Measurements from ENCODE around the gene IL18BP. TPM values are rescaled to one million over a fixed set of nuclear protein-coding genes. Genes with fewer than 3 reads are reported as not detected.

The IL18BP gene
- total and polyA plus RNA-seq, 10 of the 15 experiments (the other 5 are each of a cell fraction or from before 2014, with no cell fraction given) = 2.6 to 18.1 (median 10.7) TPM

- TF ChIP-seq BCL3 (IDR thresholded peaks at IDR 0.05; ENCODE audit: borderline replicate concordance, insufficient read depth, low read depth, low read length, poor library complexity, severe bottlenecking) (no peak), CHD2 (IDR thresholded peaks at IDR 0.05; ENCODE audit: borderline replicate concordance, low read depth, low read length) (no peak), HSF1 (IDR thresholded peaks at IDR 0.05; ENCODE audit: low read depth, low read length) (no peak), ZNF217 (IDR thresholded peaks at IDR 0.05) (no peak), EGR1 (IDR thresholded peaks at IDR 0.05; ENCODE audit: borderline replicate concordance in 1 of 2, low read depth in 2 of 2, low read length in 2 of 2) (no peak), E4F1 (IDR thresholded peaks at IDR 0.05; ENCODE audit: borderline replicate concordance, partially characterized antibody) (no peak), CBFB (IDR thresholded peaks at IDR 0.05; ENCODE audit: low read depth) (no peak)
Observed at GRCh38 chr11:71951741-71952310, 46.9 kb upstream of the IL18BP start (continued).

All from GM12878 (cell line).